ENCODE measurements around the gene THSD1. TPM values are rescaled to one million over a fixed set of nuclear protein-coding genes. Genes with fewer than 3 reads are reported as not detected.

Gene THSD1
- total RNA-seq, 4 donors from 2014 or later = 6.1 to 12.8 (median 7.9) TPM

DNA sequence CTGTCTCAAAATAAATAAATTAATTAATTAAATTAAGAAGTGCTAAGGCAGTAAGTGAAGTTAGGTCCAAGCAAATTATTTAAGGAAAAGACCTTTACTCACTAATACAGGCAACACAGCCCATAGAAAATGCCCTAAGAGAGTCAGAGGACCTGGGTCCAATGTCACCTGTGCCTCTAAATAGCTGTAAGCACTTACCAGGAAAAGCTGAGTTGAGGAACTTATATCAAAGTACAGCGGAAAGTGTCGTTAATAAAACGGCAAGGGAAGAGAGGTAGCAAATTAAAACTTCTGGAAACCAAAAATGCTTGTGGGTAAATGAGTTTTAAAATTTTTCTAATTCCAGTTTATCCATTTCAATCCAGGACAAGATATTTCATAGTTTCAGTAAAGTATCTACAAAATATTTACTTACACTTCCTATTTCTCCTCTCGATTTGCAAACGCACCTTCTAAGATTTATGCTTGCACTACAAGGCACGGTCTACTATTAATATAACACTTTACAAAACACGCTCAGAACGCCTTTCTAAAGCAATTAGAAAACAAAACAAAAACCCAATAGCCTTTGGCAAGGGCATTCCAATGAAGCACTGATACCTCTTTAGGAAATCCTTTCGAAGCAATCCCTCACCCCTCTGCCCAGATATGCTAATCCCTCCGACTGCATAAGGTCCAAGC, 43.5 kb upstream of the THSD1 start:
- no peak for TF ChIP-seq POLR2A (IDR thresholded peaks at IDR 0.05)
- TF ChIP-seq CTCF (IDR thresholded peaks at IDR 0.05) = no peak
- Histone ChIP-seq H3K4me3 (replicated peaks in 1 of 3) (peak overlapping the region; percentile 31 to 73 (median 46)), H3K9me3 (no peaks in the 10 kb centered on the region), H3K4me1 (peaks cover 15 to 24% of the 10 kb centered on the region in 2 donors), H3K27me3 (no peaks in the 10 kb centered on the region), H3K27ac (peak overlapping the region; percentile 90 to 94 (median 93)), H3K36me3 (no peaks in the 10 kb centered on the region)
- DNase-seq = no peak
- intact Hi-C loops (cut with DNase I) = no loop called here
- 7 to 10% methylated on average over 10 of the region's 10 CpGs for WGBS, 2 donors

- TF ChIP-seq POLR2A (IDR thresholded peaks at IDR 0.05) (no peak), CTCF (IDR thresholded peaks at IDR 0.05) (no peak)
- intact Hi-C loops (cut with DNase I) = no loop called here
- no peak for DNase-seq
- peaks cover 13 to 20% of the 10 kb centered on the region in 2 donors for H3K4me1 ChIP-seq
- no peak overlapping the region for H3K4me3 ChIP-seq (replicated peaks in 1 of 3)
- 82 to 83% methylated on average over 5 of the region's 5 CpGs for WGBS, 2 donors
- H3K27me3 ChIP-seq = no peaks in the 10 kb centered on the region
- no peaks in the 10 kb centered on the region for H3K9me3 ChIP-seq
- H3K27ac ChIP-seq = no peak overlapping the region
- H3K36me3 ChIP-seq = no peaks in the 10 kb centered on the region
Measured at GRCh38 chr13:52447815-52448552, 42.0 kb upstream of the THSD1 start.

GRCh38 chr13:52447354-52447753, 41.4 kb upstream of the THSD1 start:
- TF ChIP-seq CTCF (IDR thresholded peaks at IDR 0.05) (no peak), POLR2A (IDR thresholded peaks at IDR 0.05) (no peak)
- H3K4me1 ChIP-seq = peaks cover 13 to 20% of the 10 kb centered on the region in 2 donors
- H3K36me3 ChIP-seq = no peaks in the 10 kb centered on the region
- no peak overlapping the region for H3K27ac ChIP-seq
- H3K9me3 ChIP-seq = no peaks in the 10 kb centered on the region
- no peak for DNase-seq
- no peaks in the 10 kb centered on the region for H3K27me3 ChIP-seq
- 77 to 81% methylated on average over 2 of the region's 2 CpGs for WGBS, 2 donors
- intact Hi-C loops (cut with DNase I) = no loop called here
- no peak overlapping the region for H3K4me3 ChIP-seq (replicated peaks in 1 of 3)

GRCh38 chr13:52446265-52446664, 40.3 kb upstream of the THSD1 start:
- Histone ChIP-seq H3K27ac (no peak overlapping the region), H3K27me3 (no peaks in the 10 kb centered on the region), H3K9me3 (no peaks in the 10 kb centered on the region), H3K4me3 (replicated peaks in 1 of 3) (no peak overlapping the region), H3K4me1 (peaks cover 13 to 20% of the 10 kb centered on the region in 2 donors), H3K36me3 (peaks cover 0 to 8% of the 10 kb centered on the region in 2 donors)
- DNase-seq = no peak
- TF ChIP-seq CTCF (IDR thresholded peaks at IDR 0.05) = no peak
- no peak for TF ChIP-seq POLR2A (IDR thresholded peaks at IDR 0.05)
- WGBS, 2 donors = 92 to 96% methylated on average over 1 of the region's 1 CpG
- intact Hi-C loops (cut with DNase I) = no loop called here

GRCh38 chr13:52432456-52432855, 26.5 kb upstream of the THSD1 start:
- no peak overlapping the region for H3K27ac ChIP-seq

More at GRCh38 chr13:52432456-52432855, 26.5 kb upstream of the THSD1 start:
- Histone ChIP-seq H3K9me3 (no peaks in the 10 kb centered on the region), H3K36me3 (peaks cover 16 to 34% of the 10 kb centered on the region in 2 donors), H3K27me3 (no peaks in the 10 kb centered on the region), H3K4me3 (replicated peaks in 1 of 3) (no peak overlapping the region), H3K4me1 (no peaks in the 10 kb centered on the region)
- 95 to 96% methylated on average over 2 of the region's 2 CpGs for WGBS, 2 donors
- TF ChIP-seq CTCF (IDR thresholded peaks at IDR 0.05) = no peak
- no peak for TF ChIP-seq POLR2A (IDR thresholded peaks at IDR 0.05)
- intact Hi-C loops (cut with DNase I) = no loop called here
- no peak for DNase-seq
